GM12874 (cell line): ENCODE results near the gene FAF1.

ENCODE experiments used
- TF ChIP-seq, protein P1 (sequence below): IDR thresholded peaks from 2 replicates; pipeline ENCODE4 v1.5.1; 2011; ENCODE audit warnings: low read depth, mild to moderate bottlenecking, control low read depth, low read length, moderate library complexity; ENCODE audit not compliant: insufficient read depth

Gene FAF1

DNA sequence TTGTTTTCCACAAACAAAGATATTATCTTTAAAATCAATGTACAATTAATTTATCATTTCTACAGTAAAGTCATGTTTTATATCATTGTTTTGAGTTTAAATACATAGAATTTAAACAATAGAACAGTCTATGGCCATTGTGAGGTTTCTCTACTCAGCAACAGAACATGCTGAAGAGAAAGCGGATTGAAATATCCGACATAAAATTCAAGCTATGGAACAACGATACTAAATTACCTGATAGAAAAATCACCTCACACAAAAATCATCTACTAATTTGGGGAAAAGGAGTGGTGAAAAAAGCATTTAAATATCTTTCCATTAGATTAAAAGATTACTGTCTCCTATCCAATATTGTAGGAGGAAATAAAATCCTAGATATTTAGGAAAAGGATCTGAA, 22.5 kb upstream of the FAF1 start:
- TF ChIP-seq, protein P1, sequence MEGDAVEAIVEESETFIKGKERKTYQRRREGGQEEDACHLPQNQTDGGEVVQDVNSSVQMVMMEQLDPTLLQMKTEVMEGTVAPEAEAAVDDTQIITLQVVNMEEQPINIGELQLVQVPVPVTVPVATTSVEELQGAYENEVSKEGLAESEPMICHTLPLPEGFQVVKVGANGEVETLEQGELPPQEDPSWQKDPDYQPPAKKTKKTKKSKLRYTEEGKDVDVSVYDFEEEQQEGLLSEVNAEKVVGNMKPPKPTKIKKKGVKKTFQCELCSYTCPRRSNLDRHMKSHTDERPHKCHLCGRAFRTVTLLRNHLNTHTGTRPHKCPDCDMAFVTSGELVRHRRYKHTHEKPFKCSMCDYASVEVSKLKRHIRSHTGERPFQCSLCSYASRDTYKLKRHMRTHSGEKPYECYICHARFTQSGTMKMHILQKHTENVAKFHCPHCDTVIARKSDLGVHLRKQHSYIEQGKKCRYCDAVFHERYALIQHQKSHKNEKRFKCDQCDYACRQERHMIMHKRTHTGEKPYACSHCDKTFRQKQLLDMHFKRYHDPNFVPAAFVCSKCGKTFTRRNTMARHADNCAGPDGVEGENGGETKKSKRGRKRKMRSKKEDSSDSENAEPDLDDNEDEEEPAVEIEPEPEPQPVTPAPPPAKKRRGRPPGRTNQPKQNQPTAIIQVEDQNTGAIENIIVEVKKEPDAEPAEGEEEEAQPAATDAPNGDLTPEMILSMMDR, result no peak

- TF ChIP-seq, protein P1, result no peak
Observed at GRCh38 chr1:50981741-50982140, 21.7 kb upstream of the FAF1 start.

- TF ChIP-seq, protein P1, result no peak
Observed at GRCh38 chr1:50980505-50980904, 20.4 kb upstream of the FAF1 start.

GRCh38 chr1:50979937-50980336, 19.9 kb upstream of the FAF1 start:
- TF ChIP-seq, protein P1, result no peak

GRCh38 chr1:50978852-50979781, 19.1 kb upstream of the FAF1 start:
- TF ChIP-seq, protein P1, result no peak

DNA sequence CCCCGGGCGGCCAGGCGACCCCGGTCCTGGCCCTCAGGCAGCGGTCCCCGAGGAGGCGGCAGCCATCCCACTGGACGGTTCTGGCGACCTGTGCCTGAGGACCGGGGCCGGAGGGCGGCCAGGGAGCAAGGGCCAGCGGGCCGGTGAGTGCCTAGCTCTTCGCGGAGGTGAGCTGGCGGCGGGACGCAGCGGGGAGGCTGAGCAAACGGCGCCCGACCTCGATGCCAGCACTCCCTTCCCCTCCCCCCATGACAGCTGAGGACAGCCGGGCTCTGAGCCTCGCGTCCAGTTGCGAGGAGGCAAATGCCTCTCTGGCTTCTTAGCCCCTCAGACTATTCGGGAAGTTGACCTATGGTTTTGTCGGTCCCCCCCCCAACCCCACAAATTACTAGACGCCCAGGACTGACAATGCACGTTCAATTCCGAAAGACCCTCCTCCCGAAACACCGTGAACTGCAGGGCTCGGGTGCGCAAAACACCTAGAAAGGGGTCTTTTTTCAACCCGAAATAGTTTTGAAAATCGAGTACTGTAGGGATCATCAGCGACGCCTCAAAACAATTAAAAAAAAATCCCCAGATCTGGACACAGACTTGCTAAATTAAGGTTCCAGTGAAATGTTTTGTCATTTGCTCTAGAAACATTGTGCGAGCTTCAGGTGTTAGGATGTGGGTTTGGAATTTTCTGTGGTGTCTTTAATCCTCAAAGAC, 18.2 kb upstream of the FAF1 start:
- TF ChIP-seq, protein P1, result no peak

DNA sequence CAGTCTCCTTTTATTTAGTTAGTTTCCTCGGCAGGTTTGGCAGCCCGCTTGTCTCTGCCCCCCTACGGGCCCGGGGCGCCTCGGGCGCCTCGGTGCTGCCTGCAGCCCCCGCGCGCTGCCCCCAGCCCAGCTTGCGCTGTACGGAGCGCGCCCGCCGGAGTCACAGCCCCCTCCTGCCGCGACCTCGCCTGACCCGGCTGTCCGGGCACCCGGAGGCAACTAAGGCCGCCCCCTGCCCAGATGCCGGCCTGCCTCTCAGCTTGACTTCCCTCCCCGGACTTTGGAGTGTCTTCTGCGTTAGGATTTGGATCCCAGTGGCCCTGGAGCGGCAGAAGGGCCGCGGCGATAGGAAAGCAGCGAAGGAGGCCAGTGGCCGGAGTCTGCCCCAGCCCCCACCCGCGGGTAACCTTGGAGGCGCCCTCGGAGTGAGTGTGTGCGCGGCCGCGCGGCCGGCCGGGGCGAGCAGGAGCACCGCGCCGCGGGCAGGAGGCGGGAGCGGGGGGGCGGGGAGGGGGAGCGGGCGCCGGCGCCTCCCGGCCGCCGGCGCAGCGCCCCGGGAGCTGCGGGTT, 17.6 kb upstream of the FAF1 start:
- TF ChIP-seq, protein P1, result no peak
